Astrocyte (in vitro differentiated cells and primary cell): ENCODE measurements around the gene ZDHHC11. TPM values are rescaled to one million over a fixed set of nuclear protein-coding genes. Genes with fewer than 3 reads are reported as not detected.

Experiments used
- DNase-seq: peaks from one replicate; pipeline ENCODE4 v3.0.0-alpha.2; 2010; ENCODE audit warnings: low read depth
- FAIRE-seq: peaks from 2 replicates; lab custom pipeline; 2011; peaks lifted over from hg19 to GRCh38; lab: Jason Lieb, UNC
- H2AFZ ChIP-seq: 2 replicates; pipeline ENCODE4 v1.6.0; 2012; ENCODE audit warnings: low read depth, low read length, inconsistent platforms
- H3K27ac ChIP-seq: 2 replicates; pipeline ENCODE4 v1.5.1; 2011; ENCODE audit warnings: low read depth, low read length, inconsistent platforms
- H3K27me3 ChIP-seq: 2 replicates; pipeline ENCODE4 v1.6.0; 2011; ENCODE audit warnings: low read length, inconsistent platforms; ENCODE audit not compliant: insufficient read depth
- H3K36me3 ChIP-seq: 2 replicates; pipeline ENCODE4 v1.5.1; 2011; ENCODE audit warnings: low read length, inconsistent platforms; ENCODE audit not compliant: insufficient read depth
- H3K4me1 ChIP-seq: 2 replicates; pipeline ENCODE4 v1.5.1; 2011; ENCODE audit warnings: low read length, inconsistent platforms; ENCODE audit not compliant: insufficient read depth
- H3K4me2 ChIP-seq: 2 replicates; pipeline ENCODE4 v1.6.0; 2012; ENCODE audit warnings: low read length, inconsistent platforms
- H3K4me3 ChIP-seq: 2 replicates; pipeline ENCODE4 v1.5.1; 2011; ENCODE audit warnings: low read depth, mild to moderate bottlenecking, low read length, inconsistent platforms; ENCODE audit not compliant: insufficient read depth
- H3K79me2 ChIP-seq: 2 replicates; pipeline ENCODE4 v1.6.0; 2012; ENCODE audit warnings: mild to moderate bottlenecking, low read length, inconsistent platforms; ENCODE audit not compliant: insufficient read depth
- H3K9ac ChIP-seq: 2 replicates; pipeline ENCODE4 v1.6.0; 2012; ENCODE audit warnings: mild to moderate bottlenecking, low read length, inconsistent platforms
- H3K9me3 ChIP-seq: 2 replicates; pipeline ENCODE4 v1.5.1; 2012; ENCODE audit warnings: low read depth, mild to moderate bottlenecking, low read length, inconsistent platforms; ENCODE audit not compliant: insufficient read depth
- H4K20me1 ChIP-seq: 2 replicates; pipeline ENCODE4 v1.6.0; 2012; ENCODE audit warnings: low read length, inconsistent platforms; ENCODE audit not compliant: insufficient read depth
- H3K27ac Mint-ChIP-seq: one replicate; pipeline ENCODE4 v1.8.0; 2021; ENCODE audit warnings: mild to moderate bottlenecking, mixed read lengths; ENCODE audit not compliant: unreplicated experiment
- H3K27me3 Mint-ChIP-seq: one replicate; pipeline ENCODE4 v1.8.0; 2021; ENCODE audit warnings: low read depth, mixed read lengths; ENCODE audit not compliant: unreplicated experiment
- H3K36me3 Mint-ChIP-seq: one replicate; pipeline ENCODE4 v1.8.0; 2021; ENCODE audit warnings: low read depth, mixed read lengths; ENCODE audit not compliant: unreplicated experiment
- H3K4me1 Mint-ChIP-seq: one replicate; pipeline ENCODE4 v1.8.0; 2021; ENCODE audit warnings: low read depth, mixed read lengths; ENCODE audit not compliant: unreplicated experiment
- H3K4me3 Mint-ChIP-seq: one replicate; pipeline ENCODE4 v1.8.0; 2021; ENCODE audit warnings: mild to moderate bottlenecking, moderate library complexity, mixed read lengths; ENCODE audit not compliant: unreplicated experiment
- H3K9me3 Mint-ChIP-seq: one replicate; pipeline ENCODE4 v1.8.0; 2021; ENCODE audit warnings: mild to moderate bottlenecking, mixed read lengths; ENCODE audit not compliant: unreplicated experiment
- EZH2 ChIP-seq: IDR thresholded peaks from 2 replicates; pipeline ENCODE4 v1.6.1; 2012; ENCODE audit warnings: mild to moderate bottlenecking, low read length, inconsistent platforms; ENCODE audit not compliant: insufficient read depth
- total RNA-seq: library from RNA; stranded (reverse); gene quantifications from 2 replicates; pipeline ENCODE4 v1.2.1, GENCODE V29; 2021
- TF ChIP-seq, protein P1 (sequence below): IDR thresholded peaks from 2 replicates; pipeline ENCODE4 v1.5.1; 2011; ENCODE audit warnings: low read depth, mild to moderate bottlenecking, inconsistent platforms, low read length, moderate library complexity; ENCODE audit not compliant: insufficient read depth

The ZDHHC11 gene
- total RNA-seq, 1 donor from 2014 or later = 15.9 TPM

DNA sequence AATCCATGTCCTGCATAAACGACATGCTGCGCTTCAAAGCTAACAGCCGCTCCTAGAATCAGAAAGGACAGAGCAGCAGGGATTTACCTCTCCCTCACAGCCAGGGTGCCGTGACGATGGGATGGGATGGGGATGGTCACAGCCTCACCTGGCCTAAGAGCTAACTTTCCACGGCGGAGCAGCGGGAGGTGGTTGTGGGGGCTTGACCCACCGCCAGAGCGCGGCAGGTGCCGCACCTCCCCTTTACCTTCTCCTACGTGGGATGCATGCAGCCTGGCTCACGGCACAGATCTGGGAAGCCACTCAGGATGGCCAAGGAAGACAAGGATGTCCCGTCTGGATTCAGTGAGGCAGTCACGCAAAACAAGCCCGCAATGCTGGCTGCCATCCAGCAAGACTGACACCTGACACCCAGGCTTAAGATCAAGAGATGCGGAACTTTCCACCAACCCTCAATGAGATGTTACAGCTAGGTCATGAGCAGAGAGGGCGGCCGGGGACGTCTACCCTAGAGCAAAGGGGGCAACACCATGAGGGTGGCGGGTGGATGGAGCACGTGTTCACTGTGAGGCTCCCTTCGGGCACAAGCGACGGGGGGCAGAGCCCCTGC, 36.0 kb upstream of the ZDHHC11 start:
- peaks cover 30% of the 10 kb centered on the region for H3K36me3 Mint-ChIP-seq
- Histone ChIP-seq H3K4me1 (peaks cover 11% of the 10 kb centered on the region), H2AFZ (no peak overlapping the region), H3K9ac (no peak overlapping the region), H3K9me3 (no peaks in the 10 kb centered on the region), H3K27ac (no peak overlapping the region), H3K4me2 (no peak overlapping the region), H3K36me3 (peaks cover 53% of the 10 kb centered on the region), H3K79me2 (peaks cover 90% of the 10 kb centered on the region), H3K27me3 (no peaks in the 10 kb centered on the region), H4K20me1 (peaks cover 75% of the 10 kb centered on the region), H3K4me3 (no peak overlapping the region)
- H3K9me3 Mint-ChIP-seq = no peaks in the 10 kb centered on the region
- H3K4me3 Mint-ChIP-seq = no peak overlapping the region
- no peak overlapping the region for H3K27ac Mint-ChIP-seq
- peaks cover 12% of the 10 kb centered on the region for H3K4me1 Mint-ChIP-seq
- DNase-seq = no peak
- TF ChIP-seq, protein P1, sequence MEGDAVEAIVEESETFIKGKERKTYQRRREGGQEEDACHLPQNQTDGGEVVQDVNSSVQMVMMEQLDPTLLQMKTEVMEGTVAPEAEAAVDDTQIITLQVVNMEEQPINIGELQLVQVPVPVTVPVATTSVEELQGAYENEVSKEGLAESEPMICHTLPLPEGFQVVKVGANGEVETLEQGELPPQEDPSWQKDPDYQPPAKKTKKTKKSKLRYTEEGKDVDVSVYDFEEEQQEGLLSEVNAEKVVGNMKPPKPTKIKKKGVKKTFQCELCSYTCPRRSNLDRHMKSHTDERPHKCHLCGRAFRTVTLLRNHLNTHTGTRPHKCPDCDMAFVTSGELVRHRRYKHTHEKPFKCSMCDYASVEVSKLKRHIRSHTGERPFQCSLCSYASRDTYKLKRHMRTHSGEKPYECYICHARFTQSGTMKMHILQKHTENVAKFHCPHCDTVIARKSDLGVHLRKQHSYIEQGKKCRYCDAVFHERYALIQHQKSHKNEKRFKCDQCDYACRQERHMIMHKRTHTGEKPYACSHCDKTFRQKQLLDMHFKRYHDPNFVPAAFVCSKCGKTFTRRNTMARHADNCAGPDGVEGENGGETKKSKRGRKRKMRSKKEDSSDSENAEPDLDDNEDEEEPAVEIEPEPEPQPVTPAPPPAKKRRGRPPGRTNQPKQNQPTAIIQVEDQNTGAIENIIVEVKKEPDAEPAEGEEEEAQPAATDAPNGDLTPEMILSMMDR = no peak
- TF ChIP-seq EZH2 = no peak
- FAIRE-seq = no peak
- H3K27me3 Mint-ChIP-seq = no peaks in the 10 kb centered on the region

DNA sequence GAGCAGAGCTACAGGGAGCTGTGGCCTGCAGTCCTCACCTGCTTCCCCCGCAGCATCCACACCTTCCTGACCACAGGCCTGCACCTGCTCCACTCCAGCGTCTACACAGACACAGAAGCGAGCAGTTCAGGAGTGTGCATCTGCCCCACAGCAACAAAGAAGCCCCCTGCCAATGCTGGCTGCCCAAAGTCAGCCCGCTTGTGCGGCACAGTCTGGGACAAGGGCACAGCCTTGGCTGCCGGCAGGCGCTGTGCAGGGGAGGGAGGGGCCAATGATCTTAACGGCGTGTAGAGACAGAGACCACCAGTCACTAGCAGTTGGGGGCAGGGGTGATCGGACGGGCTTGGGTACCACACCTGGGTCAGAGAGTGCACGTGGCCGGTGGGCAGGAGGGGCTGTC, 35.2 kb upstream of the ZDHHC11 start:
- Mint-ChIP-seq H3K36me3 (peaks cover 34% of the 10 kb centered on the region), H3K4me1 (peaks cover 7% of the 10 kb centered on the region), H3K27ac (no peak overlapping the region), H3K9me3 (no peaks in the 10 kb centered on the region), H3K27me3 (no peaks in the 10 kb centered on the region), H3K4me3 (no peak overlapping the region)
- FAIRE-seq (no peak), DNase-seq (no peak)
- H3K4me2 ChIP-seq = no peak overlapping the region
- H3K79me2 ChIP-seq = peaks cover 89% of the 10 kb centered on the region
- no peak overlapping the region for H3K9ac ChIP-seq
- no peaks in the 10 kb centered on the region for H3K9me3 ChIP-seq
- H3K4me3 ChIP-seq = no peak overlapping the region
- H3K27ac ChIP-seq = no peak overlapping the region
- no peak overlapping the region for H2AFZ ChIP-seq
- TF ChIP-seq EZH2 = no peak
- TF ChIP-seq, protein P1 = no peak
- peaks cover 59% of the 10 kb centered on the region for H3K36me3 ChIP-seq
- peaks cover 3% of the 10 kb centered on the region for H3K4me1 ChIP-seq
- H4K20me1 ChIP-seq = peaks cover 76% of the 10 kb centered on the region
- H3K27me3 ChIP-seq = no peaks in the 10 kb centered on the region

DNA sequence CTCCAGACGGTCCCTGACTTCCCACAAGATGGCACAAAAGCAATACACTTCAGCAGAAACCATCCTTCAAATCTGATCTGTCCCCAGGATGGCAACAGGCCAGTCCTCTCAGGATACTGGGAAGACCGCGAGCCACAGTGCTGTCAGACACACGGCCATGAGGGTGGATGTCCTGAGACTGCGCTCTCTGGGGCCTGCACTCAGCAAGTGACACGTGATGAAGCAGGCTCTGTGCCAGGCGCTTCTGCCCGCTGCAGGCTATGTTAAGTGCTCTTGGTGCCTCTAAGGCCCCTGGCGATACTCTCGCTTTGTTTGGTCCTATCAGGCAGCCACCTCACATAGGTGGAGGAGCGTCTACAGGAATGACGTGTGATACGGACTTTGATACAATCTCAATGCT, 34.7 kb upstream of the ZDHHC11 start:
- H2AFZ ChIP-seq = no peak overlapping the region
- Mint-ChIP-seq H3K36me3 (peaks cover 38% of the 10 kb centered on the region), H3K27ac (no peak overlapping the region), H3K4me3 (no peak overlapping the region), H3K27me3 (no peaks in the 10 kb centered on the region), H3K4me1 (peaks cover 3% of the 10 kb centered on the region), H3K9me3 (no peaks in the 10 kb centered on the region)
- no peaks in the 10 kb centered on the region for H3K9me3 ChIP-seq
- DNase-seq (no peak), FAIRE-seq (no peak)
- H3K27ac ChIP-seq = no peak overlapping the region
- H3K27me3 ChIP-seq = no peaks in the 10 kb centered on the region
- TF ChIP-seq, protein P1 = no peak
- TF ChIP-seq EZH2 = no peak
- peaks cover 84% of the 10 kb centered on the region for H3K79me2 ChIP-seq
- H3K9ac ChIP-seq = no peak overlapping the region
- no peak overlapping the region for H3K4me2 ChIP-seq
- no peaks in the 10 kb centered on the region for H3K4me1 ChIP-seq
- no peak overlapping the region for H3K4me3 ChIP-seq
- H3K36me3 ChIP-seq = peaks cover 59% of the 10 kb centered on the region
- peaks cover 77% of the 10 kb centered on the region for H4K20me1 ChIP-seq
